GM13976 (cell line): ENCODE results near the gene CCDC91.

Source experiments
- DNase-seq: peaks from one replicate; pipeline ENCODE4 v3.0.0; 2012; ENCODE audit warnings: low spot score
- in situ Hi-C: fragments of 300-500 bp; cut with MboI; formaldehyde crosslinking; loops from one replicate; pipeline ENCODE4 v1.12.0; 2022; ENCODE audit warnings: low sequenced_read_pairs, mixed read lengths, inconsistent platforms; ENCODE audit not compliant: unreplicated experiment
- TF ChIP-seq, protein P1 (sequence below): IDR thresholded peaks from 2 replicates; pipeline ENCODE4 v1.5.1; 2012; ENCODE audit warnings: borderline replicate concordance, mild to moderate bottlenecking; ENCODE audit not compliant: insufficient read depth; ENCODE audit errors: extremely low read depth, missing control alignments, control extremely low read depth

Gene CCDC91

DNA sequence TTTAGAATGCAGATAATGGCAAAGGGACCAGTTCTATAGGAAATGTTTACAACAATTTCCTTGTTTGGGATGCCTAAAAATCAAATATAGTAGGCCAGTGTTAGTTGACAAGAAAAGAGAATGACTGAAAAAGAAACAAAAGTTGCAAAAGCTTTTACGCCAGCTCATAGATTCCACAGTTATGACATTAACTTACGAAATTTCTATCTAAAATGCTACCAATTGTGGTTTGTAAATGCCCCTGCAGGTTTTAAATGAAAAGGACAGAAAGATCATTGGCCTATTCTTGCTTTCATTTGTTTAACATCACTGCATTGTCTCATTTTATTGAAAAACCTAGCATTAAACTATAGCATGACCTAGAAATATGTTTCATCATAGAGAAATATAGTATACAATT, 345.8 kb downstream of the CCDC91 start:
- TF ChIP-seq, protein P1, sequence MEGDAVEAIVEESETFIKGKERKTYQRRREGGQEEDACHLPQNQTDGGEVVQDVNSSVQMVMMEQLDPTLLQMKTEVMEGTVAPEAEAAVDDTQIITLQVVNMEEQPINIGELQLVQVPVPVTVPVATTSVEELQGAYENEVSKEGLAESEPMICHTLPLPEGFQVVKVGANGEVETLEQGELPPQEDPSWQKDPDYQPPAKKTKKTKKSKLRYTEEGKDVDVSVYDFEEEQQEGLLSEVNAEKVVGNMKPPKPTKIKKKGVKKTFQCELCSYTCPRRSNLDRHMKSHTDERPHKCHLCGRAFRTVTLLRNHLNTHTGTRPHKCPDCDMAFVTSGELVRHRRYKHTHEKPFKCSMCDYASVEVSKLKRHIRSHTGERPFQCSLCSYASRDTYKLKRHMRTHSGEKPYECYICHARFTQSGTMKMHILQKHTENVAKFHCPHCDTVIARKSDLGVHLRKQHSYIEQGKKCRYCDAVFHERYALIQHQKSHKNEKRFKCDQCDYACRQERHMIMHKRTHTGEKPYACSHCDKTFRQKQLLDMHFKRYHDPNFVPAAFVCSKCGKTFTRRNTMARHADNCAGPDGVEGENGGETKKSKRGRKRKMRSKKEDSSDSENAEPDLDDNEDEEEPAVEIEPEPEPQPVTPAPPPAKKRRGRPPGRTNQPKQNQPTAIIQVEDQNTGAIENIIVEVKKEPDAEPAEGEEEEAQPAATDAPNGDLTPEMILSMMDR, result no peak
- in situ Hi-C loops, result no loop called here
- no peak for DNase-seq

DNA sequence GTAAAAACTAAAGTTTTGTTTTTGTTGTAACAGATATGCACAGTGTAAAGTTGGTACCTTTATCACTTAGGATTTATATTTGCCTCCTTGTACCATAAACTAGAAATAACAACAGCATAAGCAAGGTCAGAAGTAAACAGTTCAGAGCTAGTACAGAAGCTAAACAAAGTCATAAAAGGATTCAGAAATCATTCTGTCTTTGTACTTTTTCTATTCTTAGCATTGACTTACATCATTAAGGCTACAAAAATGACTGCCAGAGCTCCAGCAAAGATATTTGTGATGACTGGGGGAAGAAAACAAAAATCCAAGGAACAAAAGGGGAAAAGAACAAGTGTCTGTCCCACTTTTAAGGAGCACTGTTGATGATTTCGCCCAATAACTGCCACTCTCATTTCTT, 347.2 kb downstream of the CCDC91 start:
- TF ChIP-seq, protein P1, result no peak
- in situ Hi-C loops, result no loop called here
- no peak for DNase-seq

DNA sequence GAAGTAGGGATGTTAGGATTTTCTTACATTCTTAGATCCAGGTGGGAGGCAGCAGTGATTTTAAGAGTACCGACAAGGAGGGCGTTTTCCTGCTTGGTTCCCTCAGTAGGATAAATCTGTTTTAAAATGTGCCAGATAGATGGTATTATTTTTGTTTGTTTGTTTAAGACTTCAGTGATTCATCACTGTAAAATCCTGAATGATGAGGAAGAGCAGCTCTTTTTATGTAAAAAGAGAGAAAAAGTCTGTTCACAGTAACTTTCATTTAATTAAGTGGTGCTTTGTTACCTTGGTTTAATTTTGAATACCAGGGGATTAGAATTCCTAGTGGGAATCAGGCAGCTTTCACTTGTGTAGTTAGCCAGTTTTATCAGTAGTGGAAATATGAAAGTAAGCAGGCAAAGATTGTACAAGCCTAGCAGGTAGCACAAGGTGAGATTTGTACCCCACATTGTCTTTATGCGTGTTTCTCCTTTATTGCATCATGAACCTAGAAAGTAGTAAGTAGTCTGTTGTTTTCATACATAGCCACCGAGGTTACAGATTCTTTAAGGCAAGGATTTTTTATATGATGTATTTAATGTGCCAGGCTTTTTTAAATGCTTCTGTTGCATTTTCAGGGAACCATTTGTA, 349.6 kb downstream of the CCDC91 start:
- DNase-seq, result no peak
- TF ChIP-seq, protein P1, result no peak
- in situ Hi-C loops, result no loop called here

DNA sequence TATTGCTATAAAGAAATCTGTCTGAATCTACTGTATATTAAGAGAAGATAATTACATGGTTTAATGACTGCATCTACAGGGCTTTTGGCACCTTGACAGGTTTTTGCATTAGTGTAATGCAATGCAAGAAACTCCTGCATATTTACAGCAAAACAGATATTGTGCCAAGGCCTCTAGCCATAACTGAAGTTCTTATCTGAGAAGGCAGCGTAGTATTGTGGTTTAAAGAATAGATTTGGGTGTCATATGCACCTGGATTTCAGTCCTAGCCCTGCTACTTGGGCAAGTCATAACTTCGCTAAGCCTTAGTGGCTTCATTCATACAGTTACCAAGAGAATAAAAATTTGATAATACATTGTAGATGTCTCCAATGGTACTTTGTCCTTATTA, 350.1 kb downstream of the CCDC91 start:
- no peak for DNase-seq
- in situ Hi-C loops, result no loop called here
- TF ChIP-seq, protein P1, result no peak

DNA sequence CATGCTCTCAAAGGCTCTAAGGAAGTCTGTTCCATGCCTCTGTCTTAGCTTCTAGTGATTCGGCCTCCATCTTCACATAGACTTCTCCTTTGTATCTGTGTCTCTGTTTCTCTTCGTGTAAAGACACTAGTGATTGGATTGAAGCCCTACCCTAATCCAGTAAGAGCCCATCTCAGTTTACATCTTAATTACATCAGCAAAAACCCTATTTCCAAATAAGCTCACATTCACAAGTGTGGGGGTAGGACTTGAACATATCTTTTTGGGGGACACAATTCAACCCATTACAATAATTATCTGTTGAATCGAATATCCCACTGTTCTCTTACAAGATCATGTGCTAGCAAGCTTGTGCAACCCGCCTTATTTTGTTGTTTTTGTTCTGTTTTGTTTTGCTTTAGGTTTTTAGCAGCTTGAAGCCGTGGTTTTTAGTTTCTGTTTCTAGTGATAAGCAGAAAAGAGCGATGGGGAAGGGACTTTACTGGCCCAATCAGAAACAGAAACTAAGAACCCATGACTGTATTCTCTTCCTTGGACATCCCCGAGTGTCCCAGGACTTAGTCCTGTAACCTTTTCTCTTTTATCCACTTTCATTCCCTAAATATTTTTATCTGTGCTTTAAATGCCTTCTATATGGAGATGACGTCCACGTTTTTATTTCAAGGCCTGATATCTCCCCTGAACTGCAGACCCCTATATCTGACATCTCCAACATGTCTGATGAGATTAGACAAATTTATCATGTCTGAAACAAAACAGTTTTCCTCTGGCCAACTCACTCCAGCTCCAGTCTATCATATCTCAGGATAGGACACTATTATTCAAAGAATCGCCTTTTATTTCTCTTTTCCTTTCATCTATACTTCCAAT, 353.0 kb downstream of the CCDC91 start:
- no peak for DNase-seq
- in situ Hi-C loops, result no loop called here
- TF ChIP-seq, protein P1, result no peak

DNA sequence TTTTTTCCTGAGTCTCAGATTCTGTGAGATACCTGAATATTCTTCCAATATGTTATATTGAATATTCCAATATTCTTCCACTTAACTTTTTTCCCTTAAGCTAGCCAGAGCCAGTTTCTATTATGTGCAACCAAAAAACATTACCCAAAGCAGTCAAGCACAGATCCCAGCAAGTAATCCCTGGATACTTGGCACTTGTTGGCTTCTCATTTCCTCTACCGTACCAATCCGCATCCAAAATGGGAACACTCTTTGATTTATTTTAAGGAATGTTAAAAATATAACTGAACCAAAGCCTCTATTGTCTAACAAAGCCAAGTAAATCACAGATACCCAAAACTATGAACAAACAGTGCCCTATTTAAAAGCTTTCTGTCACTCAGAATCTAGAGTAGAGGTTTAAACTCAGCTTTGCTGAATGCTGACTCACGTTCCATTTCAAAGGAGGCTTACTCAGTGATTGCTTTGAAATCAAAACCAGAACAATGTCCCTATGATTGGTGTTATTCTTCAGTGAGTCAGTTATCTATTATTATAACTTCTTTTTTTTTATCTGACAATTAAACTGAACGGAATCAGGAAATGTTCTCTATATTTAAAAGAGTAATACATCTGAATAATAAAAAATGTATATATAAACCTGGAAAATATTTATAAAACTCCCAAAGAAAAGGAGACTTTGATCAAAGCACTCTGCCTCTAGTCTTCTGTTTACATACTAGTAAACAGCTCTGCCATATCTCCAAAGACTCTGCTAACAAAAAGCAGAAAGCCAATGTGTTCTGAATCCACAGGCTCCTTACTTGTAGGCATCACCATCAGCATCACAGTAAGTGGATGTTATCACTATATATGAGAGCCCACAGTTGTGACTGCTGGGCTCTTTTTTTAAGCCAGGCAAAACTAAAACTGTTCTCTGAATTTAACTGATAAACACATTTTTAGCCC, 360.8 kb downstream of the CCDC91 start:
- DNase-seq, result no peak
- TF ChIP-seq, protein P1, result no peak
- in situ Hi-C loops, result no loop called here
